Cardiac muscle cell (in vitro differentiated cells and primary cell): ENCODE results near the gene C9orf78. TPM values are rescaled to one million over a fixed set of nuclear protein-coding genes. Genes with fewer than 3 reads are reported as not detected.

Experiments
- DNase-seq, 2 donors: peaks; one replicate each; pipeline versions ENCODE4 v3.0.0 to v3.0.0-alpha.2; 2010 to 2017; ENCODE audit warnings: low read depth in 1 of 2, low spot score in 1 of 2
- H3K27ac ChIP-seq: fragments of 200-600 bp; sonication (generic); 2 replicates; pipeline ENCODE4 v1.5.1; 2016
- H3K27me3 ChIP-seq: fragments of 200-600 bp; sonication (generic); 2 replicates; pipeline ENCODE4 v1.6.0; 2016; ENCODE audit warnings: control low read depth
- H3K36me3 ChIP-seq: fragments of 200-600 bp; sonication (generic); 2 replicates; pipeline ENCODE4 v1.5.1; 2016; ENCODE audit warnings: control low read depth
- H3K4me1 ChIP-seq: fragments of 200-600 bp; sonication (generic); 2 replicates; pipeline ENCODE4 v1.8.1; 2017; ENCODE audit warnings: low read depth, mild to moderate bottlenecking, mixed run types
- H3K4me3 ChIP-seq: fragments of 200-600 bp; sonication (generic); 2 replicates; pipeline ENCODE4 v1.5.1; 2016; ENCODE audit warnings: mild to moderate bottlenecking
- H3K9me3 ChIP-seq: fragments of 200-600 bp; sonication (generic); 2 replicates; pipeline ENCODE4 v1.5.1; 2017; ENCODE audit warnings: low read depth, mild to moderate bottlenecking, control low read depth
- polyA plus RNA-seq: library from polyadenylated mRNA; unstranded; fragments of >200 nt; fragmentation: Nextera tagmentation; extraction: Ambion mirVana; gene quantifications from 2 replicates; pipeline ENCODE4 v1.2.1, GENCODE V29; 2016
- total RNA-seq: library from RNA; depleted of rRNA; stranded (reverse); fragments of >200 nt; gene quantifications from 2 replicates; pipeline ENCODE4 v1.2.3, GENCODE V29; 2016
- TF ChIP-seq, protein P1 (sequence below): IDR thresholded peaks from 2 replicates; pipeline ENCODE4 v1.5.1; 2012; ENCODE audit warnings: low read depth, mild to moderate bottlenecking, low read length

The C9orf78 gene
- total and polyA plus RNA-seq, 2 experiments from 2014 or later = 56.5 to 66.5 TPM

DNA sequence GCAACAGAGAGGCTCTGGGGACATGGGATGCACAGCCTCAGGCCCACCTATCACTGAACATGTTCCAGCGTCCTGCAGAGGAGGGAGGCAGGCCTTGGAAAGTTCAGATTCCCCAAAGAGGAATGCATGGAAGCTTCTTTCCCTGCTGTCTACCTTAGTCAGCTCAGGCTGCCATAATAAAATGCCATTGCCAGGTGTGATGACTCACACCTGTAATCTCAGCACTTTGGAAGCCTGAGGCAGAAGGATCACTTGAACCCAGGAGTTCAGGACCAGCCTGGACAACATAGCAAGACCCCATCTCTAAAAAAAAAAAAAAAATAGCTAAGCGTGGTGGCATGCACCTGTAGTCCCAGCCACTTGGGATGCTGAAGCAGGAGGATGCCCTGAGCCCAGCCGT is 56.6 kb downstream of the C9orf78 start:
- no peaks in the 10 kb centered on the region for H3K27me3 ChIP-seq
- H3K36me3 ChIP-seq = no peaks in the 10 kb centered on the region
- no peak overlapping the region for H3K27ac ChIP-seq
- TF ChIP-seq, protein P1, sequence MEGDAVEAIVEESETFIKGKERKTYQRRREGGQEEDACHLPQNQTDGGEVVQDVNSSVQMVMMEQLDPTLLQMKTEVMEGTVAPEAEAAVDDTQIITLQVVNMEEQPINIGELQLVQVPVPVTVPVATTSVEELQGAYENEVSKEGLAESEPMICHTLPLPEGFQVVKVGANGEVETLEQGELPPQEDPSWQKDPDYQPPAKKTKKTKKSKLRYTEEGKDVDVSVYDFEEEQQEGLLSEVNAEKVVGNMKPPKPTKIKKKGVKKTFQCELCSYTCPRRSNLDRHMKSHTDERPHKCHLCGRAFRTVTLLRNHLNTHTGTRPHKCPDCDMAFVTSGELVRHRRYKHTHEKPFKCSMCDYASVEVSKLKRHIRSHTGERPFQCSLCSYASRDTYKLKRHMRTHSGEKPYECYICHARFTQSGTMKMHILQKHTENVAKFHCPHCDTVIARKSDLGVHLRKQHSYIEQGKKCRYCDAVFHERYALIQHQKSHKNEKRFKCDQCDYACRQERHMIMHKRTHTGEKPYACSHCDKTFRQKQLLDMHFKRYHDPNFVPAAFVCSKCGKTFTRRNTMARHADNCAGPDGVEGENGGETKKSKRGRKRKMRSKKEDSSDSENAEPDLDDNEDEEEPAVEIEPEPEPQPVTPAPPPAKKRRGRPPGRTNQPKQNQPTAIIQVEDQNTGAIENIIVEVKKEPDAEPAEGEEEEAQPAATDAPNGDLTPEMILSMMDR = no peak
- H3K9me3 ChIP-seq = no peaks in the 10 kb centered on the region
- DNase-seq = no peak
- no peaks in the 10 kb centered on the region for H3K4me1 ChIP-seq
- no peak overlapping the region for H3K4me3 ChIP-seq

- no peaks in the 10 kb centered on the region for H3K4me1 ChIP-seq
- H3K36me3 ChIP-seq = no peaks in the 10 kb centered on the region
- TF ChIP-seq, protein P1 = no peak
- no peaks in the 10 kb centered on the region for H3K9me3 ChIP-seq
- no peaks in the 10 kb centered on the region for H3K27me3 ChIP-seq
- H3K4me3 ChIP-seq = no peak overlapping the region
- H3K27ac ChIP-seq = no peak overlapping the region
- DNase-seq = no peak
These were observed 57.3 kb downstream of the C9orf78 start for GRCh38 chr9:129777769-129778130.

Other genes starting within 250 kb of the C9orf78 start
- gene C9orf50, start 214.2 kb downstream of the C9orf78 start, total RNA-seq = 1.8 and 2.5 TPM in 2 replicates
- gene C9orf50, start 214.2 kb downstream of the C9orf78 start, polyA plus RNA-seq = 2.9 and 4.3 TPM in 2 replicates
- 35.2 and 36.1 TPM in 2 replicates for gene NTMT1, start 209.1 kb downstream of the C9orf78 start, total RNA-seq
- gene NTMT1, start 209.1 kb downstream of the C9orf78 start, polyA plus RNA-seq = 77.6 and 86.0 TPM in 2 replicates
- 23.9 and 24.0 TPM in 2 replicates for gene ASB6, start 193.1 kb downstream of the C9orf78 start, total RNA-seq
- gene ASB6, start 193.1 kb downstream of the C9orf78 start, polyA plus RNA-seq = 15.0 and 25.2 TPM in 2 replicates
- gene PRRX2, start 169.6 kb downstream of the C9orf78 start, total RNA-seq = 1.6 and 10.2 TPM in 2 replicates
- gene PRRX2, start 169.6 kb downstream of the C9orf78 start, polyA plus RNA-seq = 3.0 and 9.5 TPM in 2 replicates
- gene PTGES, start 82.2 kb downstream of the C9orf78 start, total RNA-seq = 1.4 and 1.9 TPM in 2 replicates
- gene PTGES, start 82.2 kb downstream of the C9orf78 start, polyA plus RNA-seq = 3.0 and 4.6 TPM in 2 replicates
- 15.5 and 18.0 TPM in 2 replicates for gene TOR1B, start 32.1 kb downstream of the C9orf78 start, total RNA-seq
- gene TOR1B, start 32.1 kb downstream of the C9orf78 start, polyA plus RNA-seq = 12.7 and 16.4 TPM in 2 replicates
- gene TOR1A, start 11.1 kb downstream of the C9orf78 start, total RNA-seq = 28.2 and 39.4 TPM in 2 replicates
- 33.5 and 35.2 TPM in 2 replicates for gene TOR1A, start 11.1 kb downstream of the C9orf78 start, polyA plus RNA-seq
- gene USP20, start 183 bp upstream of the C9orf78 start, total RNA-seq = 36.7 and 47.3 TPM in 2 replicates
- 32.7 and 43.4 TPM in 2 replicates for gene USP20, start 183 bp upstream of the C9orf78 start, polyA plus RNA-seq
- gene FNBP1, start 207.9 kb upstream of the C9orf78 start, total RNA-seq = 24.2 and 37.9 TPM in 2 replicates
- 20.5 and 23.6 TPM in 2 replicates for gene FNBP1, start 207.9 kb upstream of the C9orf78 start, polyA plus RNA-seq
- 19.7 and 23.9 TPM in 2 replicates for gene GPR107, start 218.6 kb upstream of the C9orf78 start, total RNA-seq
- gene GPR107, start 218.6 kb upstream of the C9orf78 start, polyA plus RNA-seq = 12.3 and 15.0 TPM in 2 replicates